GM21619 (cell line): Measurements from ENCODE around the gene BBOX1.
"Not testable (repeated sequence)": the region's sequence is repeated elsewhere in the genome, so short reads cannot be mapped to it uniquely, and the experiment has no call there.

Experiments used
- ATAC-seq: cut with Tn5 transposase; IDR thresholded peaks from one replicate; pipeline ENCODE4 v1.9.1; 2021; ENCODE audit not compliant: unreplicated experiment

BBOX1 gene

GRCh38 chr11:27081056-27081455 is 40.4 kb downstream of the BBOX1 start:
- no peak for ATAC-seq

DNA sequence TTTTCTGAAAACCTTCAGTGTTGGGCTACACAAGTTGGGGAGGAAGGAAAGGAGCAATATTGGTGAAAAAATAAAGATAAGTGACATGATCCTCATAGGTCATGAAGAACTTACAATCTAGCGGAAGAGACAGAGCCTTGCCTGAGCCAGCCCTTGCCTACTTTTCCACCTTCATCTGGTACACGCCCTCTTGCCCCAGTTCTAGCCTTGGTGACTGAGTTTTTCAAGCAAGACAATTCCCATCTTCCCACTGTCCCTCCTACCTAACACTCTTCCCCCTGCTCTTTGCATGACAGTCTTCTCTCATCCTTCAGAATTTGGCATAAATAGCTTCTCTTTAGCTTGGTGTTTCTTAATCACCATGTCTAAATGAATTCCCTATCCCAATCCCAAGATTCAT is 42.6 kb downstream of the BBOX1 start:
- no peak for ATAC-seq

DNA sequence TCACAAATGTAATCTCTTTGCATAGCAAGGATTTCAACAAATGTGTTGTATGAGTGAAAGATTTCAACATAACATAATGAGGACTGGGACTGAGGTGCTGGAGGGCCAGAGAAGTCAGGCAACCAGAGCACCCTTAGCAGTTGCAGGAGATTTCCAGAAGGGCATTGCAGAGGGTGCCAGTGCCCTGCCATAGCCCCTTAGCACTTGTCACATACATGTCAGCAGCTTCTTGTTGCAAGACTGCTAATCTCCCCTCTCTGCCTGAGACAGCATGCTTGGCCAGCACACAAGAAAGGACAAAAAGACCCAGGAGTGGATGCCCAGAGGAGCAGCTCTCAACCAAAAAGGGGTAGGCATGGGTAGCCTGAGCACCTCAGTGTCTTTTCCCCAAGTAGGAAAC is 43.2 kb downstream of the BBOX1 start:
- ATAC-seq = no peak

GRCh38 chr11:27084518-27084917 is 43.9 kb downstream of the BBOX1 start:
- ATAC-seq = no peak

- no peak for ATAC-seq
Observed at GRCh38 chr11:27085111-27085510, 44.5 kb downstream of the BBOX1 start.

DNA sequence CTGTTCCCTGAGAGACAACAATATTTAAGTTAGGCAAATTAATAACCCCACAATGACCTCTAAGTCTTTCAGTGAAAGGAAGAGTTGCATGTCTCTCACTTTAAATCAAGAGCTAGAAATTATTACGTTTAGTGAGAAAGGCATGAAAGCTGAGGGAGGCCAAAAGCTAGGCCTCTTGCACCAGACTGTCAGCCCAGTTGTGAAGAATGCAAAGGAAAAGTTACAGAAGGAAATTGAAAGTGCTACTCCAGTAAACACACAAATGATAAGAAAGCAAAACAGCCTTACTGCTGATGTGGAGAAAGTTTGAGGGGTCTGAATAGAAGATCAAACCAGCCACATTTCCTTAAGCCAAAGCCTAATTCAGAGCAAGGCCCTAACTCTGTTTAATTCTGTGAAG is 45.0 kb downstream of the BBOX1 start:
- no peak for ATAC-seq

DNA sequence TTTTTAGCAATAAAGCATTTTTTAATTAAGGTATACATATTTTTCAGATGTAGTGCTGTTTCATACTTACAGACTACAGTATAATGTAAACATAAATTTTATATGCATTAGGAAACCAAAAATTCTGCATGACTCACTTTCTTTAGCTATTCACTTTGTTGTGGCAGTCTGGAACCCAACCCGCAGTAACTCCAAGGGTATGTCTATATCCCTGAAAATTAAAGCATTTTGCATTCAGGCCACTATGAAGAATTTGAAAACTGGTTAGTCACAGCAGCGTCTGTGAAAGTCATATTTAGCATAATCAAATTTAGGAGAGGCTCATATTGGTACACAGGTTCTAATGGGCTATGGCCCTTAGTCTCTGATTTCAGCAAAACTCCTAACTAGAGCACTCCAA is 46.8 kb downstream of the BBOX1 start:
- no peak for ATAC-seq

DNA sequence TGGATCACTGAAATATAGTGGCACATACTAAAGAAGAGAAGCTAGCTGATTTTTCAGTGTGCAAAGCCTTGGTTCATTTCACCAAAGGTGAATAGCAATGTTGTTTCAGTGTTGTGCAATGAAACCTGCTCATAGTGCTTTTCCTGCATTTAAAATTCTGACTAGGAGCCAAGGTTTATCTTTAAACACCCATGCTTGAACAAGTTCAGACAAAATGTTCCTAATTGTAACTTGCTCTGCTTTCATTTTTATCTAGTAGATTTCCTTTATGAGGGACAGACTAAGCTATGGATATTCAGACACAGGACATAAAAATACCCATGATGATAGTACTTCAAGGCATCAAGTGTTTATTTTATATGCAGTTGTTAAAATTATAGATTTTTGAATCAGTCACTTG is 47.7 kb downstream of the BBOX1 start:
- ATAC-seq = no peak

DNA sequence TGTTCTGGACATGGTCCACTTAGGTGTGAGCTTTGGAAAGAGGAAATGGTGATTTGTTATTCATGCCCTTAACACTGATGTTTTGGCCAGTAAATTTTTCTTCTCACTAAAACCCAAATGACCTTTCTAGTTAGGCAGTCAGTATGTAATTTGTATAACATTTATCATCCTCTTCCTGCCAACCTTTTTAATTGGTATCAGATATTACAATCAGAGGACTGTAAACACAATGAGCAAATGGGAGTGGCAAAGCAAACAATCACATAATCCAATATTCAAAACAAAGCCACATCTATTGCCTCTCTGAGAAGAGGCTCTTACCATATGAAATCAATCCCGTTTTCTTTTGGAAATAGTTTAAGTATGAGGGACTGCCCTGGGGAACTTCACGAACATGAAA is 49.1 kb downstream of the BBOX1 start:
- ATAC-seq = no peak

DNA sequence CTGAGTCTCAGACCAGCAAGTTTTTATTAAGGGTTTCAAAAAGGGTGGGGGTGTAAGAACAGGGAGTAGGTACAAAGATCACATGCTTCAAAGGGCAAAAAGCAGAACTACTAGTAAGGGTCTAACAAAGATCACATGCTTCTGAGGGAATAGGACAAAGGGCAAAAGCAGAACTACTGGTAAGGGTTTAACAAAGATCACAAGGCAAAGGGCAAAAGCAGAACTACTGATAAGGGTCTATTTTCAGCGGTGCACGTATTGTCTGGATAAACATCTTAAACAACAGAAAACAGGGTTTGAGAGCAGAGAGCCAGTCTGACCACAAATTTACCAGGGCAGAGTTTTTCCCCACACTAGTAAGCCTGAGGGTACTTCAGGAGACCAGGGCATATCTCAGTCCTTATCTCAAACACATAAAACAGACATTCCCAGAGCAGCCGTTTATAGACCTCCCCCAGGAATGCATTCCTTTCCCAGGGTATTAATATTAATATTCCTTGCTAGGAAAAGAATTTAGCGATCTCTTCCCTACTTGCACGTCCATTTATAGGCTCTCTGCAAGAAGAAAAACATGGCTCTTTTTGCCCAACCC is 49.8 kb downstream of the BBOX1 start:
- ATAC-seq = not testable (repeated sequence)

DNA sequence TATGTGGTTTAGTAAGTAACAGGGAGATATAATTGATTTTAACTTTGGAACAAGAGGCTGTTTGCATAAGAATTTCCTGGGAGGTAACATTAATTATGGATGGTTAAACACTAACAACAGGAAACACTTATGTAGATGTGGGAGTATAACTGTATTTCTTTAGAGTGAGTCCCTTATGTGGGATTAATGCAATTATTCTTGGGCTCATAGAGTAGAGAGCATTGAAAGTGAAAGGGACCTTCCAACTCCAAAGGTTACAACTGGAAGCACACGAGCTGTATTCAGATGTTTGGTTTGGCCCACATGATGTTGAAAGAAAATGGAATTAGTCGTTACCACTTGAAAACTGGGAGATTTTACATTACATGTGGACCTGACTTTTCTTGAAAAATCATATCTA is 53.5 kb downstream of the BBOX1 start:
- no peak for ATAC-seq

GRCh38 chr11:27095059-27095458 is 54.4 kb downstream of the BBOX1 start:
- no peak for ATAC-seq

GRCh38 chr11:27095887-27096286 is 55.3 kb downstream of the BBOX1 start:
- ATAC-seq = no peak

DNA sequence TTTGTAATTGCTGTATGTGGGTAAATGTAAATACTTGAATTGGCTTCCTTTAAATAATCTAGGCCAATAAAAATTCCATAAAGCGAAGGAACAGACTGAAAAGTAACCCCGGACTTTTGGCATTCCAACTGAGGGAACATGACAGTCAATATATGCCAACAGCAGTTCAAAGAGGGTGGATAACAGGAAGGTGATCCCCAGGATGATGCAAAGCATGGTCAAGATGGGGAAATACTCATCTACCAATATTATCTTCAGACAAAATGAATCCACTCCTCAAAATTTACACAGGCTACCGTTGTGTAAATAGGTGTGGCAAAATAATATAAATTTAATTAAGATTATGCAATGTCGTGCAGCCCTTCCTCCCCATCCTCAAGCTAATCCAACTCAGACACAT is 56.9 kb downstream of the BBOX1 start:
- ATAC-seq = no peak

DNA sequence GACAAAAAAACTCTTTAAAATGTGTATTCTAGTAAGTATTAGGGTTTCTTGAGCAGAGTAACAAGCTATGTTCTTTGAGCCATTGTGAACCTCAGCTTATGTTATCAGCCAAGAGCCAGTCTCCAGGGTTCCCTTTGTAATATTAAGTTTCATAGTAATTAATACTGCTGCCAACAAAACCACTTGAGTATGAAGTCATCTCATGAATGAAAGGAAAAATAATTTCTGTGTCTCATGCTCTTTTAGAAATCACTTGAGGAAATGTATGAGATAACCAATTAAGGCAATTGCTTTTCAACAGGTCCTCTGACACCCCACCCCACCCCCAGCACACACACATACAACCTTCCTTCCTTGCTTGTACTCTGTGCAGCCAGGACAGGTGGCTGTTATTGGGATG is 59.9 kb downstream of the BBOX1 start:
- ATAC-seq = no peak

DNA sequence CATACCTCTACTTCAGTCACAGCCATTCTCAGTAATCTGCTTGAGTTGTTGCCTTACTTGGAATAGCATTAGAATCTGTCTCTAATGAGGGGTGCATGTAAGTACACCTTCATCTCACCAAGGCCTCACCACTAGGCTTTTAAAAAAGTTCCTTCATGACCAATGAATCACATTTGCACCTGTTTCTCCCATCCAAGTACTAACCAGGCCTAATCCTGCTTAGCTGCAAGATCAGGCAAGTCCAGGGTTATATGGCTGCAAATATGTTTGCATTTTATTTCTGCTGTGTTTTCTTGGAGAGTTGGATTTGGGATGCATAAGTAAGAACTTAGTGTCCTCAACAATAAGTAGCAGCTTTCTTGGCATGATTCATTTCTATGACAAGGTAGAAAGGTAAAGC is 66.9 kb downstream of the BBOX1 start:
- ATAC-seq = no peak

DNA sequence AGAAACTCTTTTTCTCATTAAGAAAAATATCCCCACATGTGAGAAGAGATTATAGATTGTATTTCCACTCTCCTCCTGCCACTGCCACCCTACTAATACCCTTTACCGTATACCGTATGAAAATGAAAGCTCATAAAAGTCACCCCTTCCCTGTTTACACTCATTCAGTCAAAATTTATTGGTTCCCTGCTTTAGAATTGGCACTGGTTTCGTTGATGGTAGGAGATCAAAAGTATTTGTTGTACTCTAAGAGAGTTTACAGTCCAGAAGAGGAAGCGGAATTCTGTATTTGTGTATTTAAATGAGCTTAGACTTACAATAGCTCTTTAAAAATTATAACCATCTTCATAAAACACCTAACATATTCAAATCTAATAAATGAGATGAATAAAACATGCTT is 68.2 kb downstream of the BBOX1 start:
- no peak for ATAC-seq

GRCh38 chr11:27111896-27112295 is 71.3 kb downstream of the BBOX1 start:
- ATAC-seq = no peak

GRCh38 chr11:27112946-27113345 is 72.3 kb downstream of the BBOX1 start:
- no peak for ATAC-seq

DNA sequence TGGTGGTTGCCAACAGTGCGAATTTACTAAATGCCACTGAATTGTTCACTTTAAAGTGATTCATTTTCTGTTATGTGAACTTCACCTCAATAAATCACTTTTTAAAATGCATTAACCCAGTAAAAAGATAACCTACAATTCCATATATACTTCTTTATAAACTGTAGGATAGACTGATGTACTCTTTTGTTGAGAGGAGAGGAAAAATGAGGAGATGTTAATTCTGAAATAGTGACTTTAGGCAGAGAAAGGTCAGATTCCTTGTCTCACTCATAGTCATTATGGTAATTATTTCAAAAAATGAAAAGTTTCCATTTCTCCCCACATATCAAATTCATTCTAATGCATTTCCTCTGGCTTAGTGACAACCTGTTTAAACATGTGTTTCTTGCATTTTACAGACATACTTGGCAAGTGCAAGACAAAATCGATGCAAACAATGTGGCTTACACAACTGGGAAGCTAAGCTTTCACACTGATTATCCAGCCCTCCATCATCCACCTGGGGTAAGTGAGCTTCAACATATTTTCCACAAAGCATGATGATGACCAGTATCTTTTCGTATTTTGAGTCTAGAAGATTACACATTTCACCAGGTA is 74.5 kb downstream of the BBOX1 start:
- no peak for ATAC-seq

- ATAC-seq = no peak
Observed at GRCh38 chr11:27116684-27117083, 76.1 kb downstream of the BBOX1 start.

DNA sequence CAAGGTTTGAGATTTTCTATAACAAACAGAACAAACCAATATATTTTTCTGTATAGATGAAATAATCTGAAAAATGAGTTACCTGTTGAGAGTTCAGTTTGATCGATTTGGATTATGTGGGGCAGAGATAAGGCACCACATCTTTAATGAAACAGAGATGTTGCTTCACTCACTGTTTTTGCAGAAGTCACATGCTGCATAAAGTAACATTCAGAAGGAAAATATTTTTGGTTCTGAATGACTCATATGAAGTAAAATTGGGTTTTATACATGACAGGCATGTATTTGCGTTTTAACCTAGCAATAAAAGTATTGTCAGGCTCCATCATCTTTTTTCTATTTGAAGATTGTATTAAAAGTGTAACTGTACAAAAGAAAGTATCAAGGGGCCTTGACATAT is 77.8 kb downstream of the BBOX1 start:
- no peak for ATAC-seq

GRCh38 chr11:27118949-27119348 is 78.3 kb downstream of the BBOX1 start:
- ATAC-seq = no peak
